Naive thymus-derived CD8-positive, alpha-beta T cell (primary cell): Measurements from ENCODE around the gene HS3ST6. TPM values are rescaled to one million over a fixed set of nuclear protein-coding genes. Genes with fewer than 3 reads are reported as not detected.

Experiments used
- ATAC-seq, 2 donors: fragments of 150-1000 bp; cut with Tn5 transposase in 1 of 2; sonication (Bioruptor Pico), chemical (Tn5 transposase) in 1 of 2; 1 replicate in 1 of 2; 2 replicates in 1 of 2; pipeline ENCODE4 v1.10.0; 2021; ENCODE audit warnings: mild to moderate bottlenecking in 2 of 2, moderate library complexity in 2 of 2
- POLR2A ChIA-PET: fragments of 350-600 bp; sonication (Branson Sonifier 250); formaldehyde crosslinking; loops from one replicate; lab custom pipeline; 2021; ENCODE audit warnings: antibody characterized with exemption; lab: Charles Lee
- DNase-seq, 10 donors: peaks; one replicate each; pipeline versions ENCODE4 v3.0.0 to v3.0.0-alpha.2; 2020 to 2022
- H3K27ac Mint-ChIP-seq, 10 donors: one replicate each; pipeline ENCODE4 v1.8.0; 2020 to 2022; ENCODE audit warnings: mild to moderate bottlenecking in 10 of 10, mixed read lengths in 10 of 10, moderate library complexity in 4 of 10, inconsistent platforms in 1 of 10
- H3K27me3 Mint-ChIP-seq, 5 donors: one replicate each; pipeline ENCODE4 v1.8.0; 2021 to 2022; ENCODE audit warnings: mixed read lengths in 5 of 5
- H3K36me3 Mint-ChIP-seq, 3 donors: one replicate each; pipeline ENCODE4 v1.8.0; 2020 to 2022; ENCODE audit warnings: mixed read lengths in 3 of 3, mild to moderate bottlenecking in 2 of 3, inconsistent platforms in 1 of 3
- H3K4me1 Mint-ChIP-seq, 4 donors: one replicate each; pipeline ENCODE4 v1.8.0; 2021 to 2022; ENCODE audit warnings: mixed read lengths in 4 of 4
- H3K4me3 Mint-ChIP-seq, 10 donors: one replicate each; pipeline ENCODE4 v1.8.0; 2020 to 2022; ENCODE audit warnings: mild to moderate bottlenecking in 10 of 10, mixed read lengths in 10 of 10, moderate library complexity in 6 of 10, inconsistent platforms in 1 of 10
- H3K9me3 Mint-ChIP-seq, 9 donors: one replicate each; pipeline ENCODE4 v1.8.0; 2020 to 2022; ENCODE audit warnings: mixed read lengths in 9 of 9, mild to moderate bottlenecking in 3 of 9, inconsistent platforms in 1 of 9, moderate library complexity in 1 of 9
- polyA plus RNA-seq, 3 donors: library from polyadenylated mRNA; unstranded; fragments of 300-500 nt; fragmentation: Illumina TruSeq; gene quantifications; one replicate each; pipeline ENCODE4 v1.2.3, GENCODE V29; 2021
- total RNA-seq, 8 experiments: library from RNA in 2 of 8; stranded (reverse) in 2 of 8; gene quantifications; one replicate each; pipeline ENCODE4 v1.2.3 and lab custom pipeline; 2021 to 2026

Gene HS3ST6
- total and polyA plus RNA-seq, 5 experiments from 2014 or later, result not detected

GRCh38 chr16:1936945-1937479, 18.8 kb upstream of the HS3ST6 start:
- no peak for ATAC-seq
- H3K27ac Mint-ChIP-seq, result no peak overlapping the region
- no peaks in the 10 kb centered on the region for H3K27me3 Mint-ChIP-seq
- H3K4me1 Mint-ChIP-seq, result peaks cover 0 to 13% (median under 1%) of the 10 kb centered on the region in 4 donors
- no peak overlapping the region for H3K4me3 Mint-ChIP-seq
- H3K9me3 Mint-ChIP-seq, result no peaks in the 10 kb centered on the region
- peaks cover 0 to 9% (median 2%) of the 10 kb centered on the region in 3 donors for H3K36me3 Mint-ChIP-seq
- DNase-seq, result no peak
- POLR2A ChIA-PET, result no interaction called here

- Mint-ChIP-seq H3K36me3 (peaks cover 0 to 2% (median 0%) of the 10 kb centered on the region in 3 donors), H3K27ac (no peak overlapping the region), H3K9me3 (no peaks in the 10 kb centered on the region), H3K4me1 (peaks cover 0 to 6% (median 2%) of the 10 kb centered on the region in 4 donors), H3K4me3 (no peak overlapping the region), H3K27me3 (no peaks in the 10 kb centered on the region)
- DNase-seq (no peak), ATAC-seq (no peak)
- POLR2A ChIA-PET, result no interaction called here
These were observed 15.0 kb upstream of the HS3ST6 start for GRCh38 chr16:1933097-1933661.

GRCh38 chr16:1932050-1933028, 14.1 kb upstream of the HS3ST6 start:
- H3K36me3 Mint-ChIP-seq, result peaks cover 0 to 2% (median 0%) of the 10 kb centered on the region in 3 donors
- no peaks in the 10 kb centered on the region for H3K27me3 Mint-ChIP-seq
- ATAC-seq (no peak), DNase-seq (no peak)
- H3K4me3 Mint-ChIP-seq, result no peak overlapping the region
- H3K4me1 Mint-ChIP-seq, result peaks cover 0 to 6% (median 2%) of the 10 kb centered on the region in 4 donors
- no peaks in the 10 kb centered on the region for H3K9me3 Mint-ChIP-seq
- H3K27ac Mint-ChIP-seq, result no peak overlapping the region
- POLR2A ChIA-PET, result interaction anchor here (0.5 kb wide), 1 partner anchor 459 kb away, joined by 3 read pairs; no protein-coding TSS in a partner anchor

GRCh38 chr16:1930338-1930720, 12.1 kb upstream of the HS3ST6 start:
- peaks cover 0 to 6% (median 2%) of the 10 kb centered on the region in 4 donors for H3K4me1 Mint-ChIP-seq
- H3K27ac Mint-ChIP-seq, result peak overlapping the region in 1 of 10 donors; percentile 11
- DNase-seq (no peak), ATAC-seq (no peak)
- no peaks in the 10 kb centered on the region for H3K9me3 Mint-ChIP-seq
- H3K27me3 Mint-ChIP-seq, result no peaks in the 10 kb centered on the region
- H3K36me3 Mint-ChIP-seq, result no peaks in the 10 kb centered on the region
- POLR2A ChIA-PET, result no interaction called here
- H3K4me3 Mint-ChIP-seq, result peak overlapping the region in 4 of 10 donors; percentile 26 to 67 (median 42)

- ATAC-seq (peak; percentile 97), DNase-seq (peak; percentile 79 to 98 (median 93))
- Mint-ChIP-seq H3K36me3 (no peaks in the 10 kb centered on the region), H3K27me3 (peaks cover 0 to 4% (median 1%) of the 10 kb centered on the region in 5 donors), H3K4me3 (peak overlapping the region in 7 of 10 donors; percentile 45 to 76 (median 67)), H3K27ac (peak overlapping the region in 1 of 10 donors; percentile 84), H3K9me3 (no peaks in the 10 kb centered on the region), H3K4me1 (peaks cover 0 to 6% (median 2%) of the 10 kb centered on the region in 4 donors)
- POLR2A ChIA-PET, result interaction anchor here (0.7 to 1.5 kb wide), 5 partner anchors 14 to 437 kb away, joined by 3 to 7 read pairs (median 3); partner anchors contain the start of genes EME2, NUBP2, RPS2 and SPSB3
These were observed 11.5 kb upstream of the HS3ST6 start for GRCh38 chr16:1929578-1930337.

- POLR2A ChIA-PET, result interaction anchor here (0.6 to 1.5 kb wide), 6 partner anchors 15 to 436 kb away, joined by 3 to 7 read pairs (median 3); partner anchors contain the start of genes EME2, NUBP2, RPS2 and SPSB3
- Mint-ChIP-seq H3K36me3 (no peaks in the 10 kb centered on the region), H3K27me3 (peaks cover 0 to 9% (median 4%) of the 10 kb centered on the region in 5 donors), H3K4me1 (peaks cover 0 to 6% (median 2%) of the 10 kb centered on the region in 4 donors), H3K27ac (peak overlapping the region in 8 of 10 donors; percentile 53 to 88 (median 74)), H3K4me3 (peak overlapping the region; percentile 67 to 89 (median 83)), H3K9me3 (no peaks in the 10 kb centered on the region)
- ATAC-seq (peak; percentile 29 to 38), DNase-seq (peak in 2 of 10 donors; percentile 5 to 17)
These were observed 10.9 kb upstream of the HS3ST6 start for GRCh38 chr16:1929105-1929504.

GRCh38 chr16:1926271-1926670, 8.1 kb upstream of the HS3ST6 start:
- POLR2A ChIA-PET, result no interaction called here
- Mint-ChIP-seq H3K27ac (no peak overlapping the region), H3K27me3 (peaks cover 11 to 33% (median 18%) of the 10 kb centered on the region in 5 donors), H3K4me1 (peaks cover under 1 to 8% (median 4%) of the 10 kb centered on the region in 4 donors), H3K36me3 (peaks cover 0 to 1% (median 0%) of the 10 kb centered on the region in 3 donors), H3K4me3 (no peak overlapping the region), H3K9me3 (peaks cover 0 to 3% (median 0%) of the 10 kb centered on the region in 9 donors)
- ATAC-seq, result no peak
- DNase-seq, result no peak

- DNase-seq (no peak), ATAC-seq (no peak)
- no peak overlapping the region for H3K27ac Mint-ChIP-seq
- peaks cover 0 to 3% (median 0%) of the 10 kb centered on the region in 9 donors for H3K9me3 Mint-ChIP-seq
- POLR2A ChIA-PET, result no interaction called here
- H3K4me1 Mint-ChIP-seq, result peaks cover under 1 to 7% (median 6%) of the 10 kb centered on the region in 4 donors
- no peak overlapping the region for H3K4me3 Mint-ChIP-seq
- H3K36me3 Mint-ChIP-seq, result peaks cover 0 to 7% (median 0%) of the 10 kb centered on the region in 3 donors
- H3K27me3 Mint-ChIP-seq, result peaks cover 18 to 47% (median 31%) of the 10 kb centered on the region in 5 donors
These were observed 5.9 kb upstream of the HS3ST6 start for GRCh38 chr16:1924095-1924494.

GRCh38 chr16:1923299-1924034, 5.3 kb upstream of the HS3ST6 start:
- peak in 1 of 2 donors; percentile 36 for ATAC-seq
- peaks cover 0 to 6% (median 5%) of the 10 kb centered on the region in 4 donors for H3K4me1 Mint-ChIP-seq
- peaks cover 18 to 51% (median 36%) of the 10 kb centered on the region in 5 donors for H3K27me3 Mint-ChIP-seq

GRCh38 chr16:1922357-1922756, 4.1 kb upstream of the HS3ST6 start:
- H3K27ac Mint-ChIP-seq, result no peak overlapping the region
- H3K4me1 Mint-ChIP-seq, result peaks cover 0 to 6% (median 5%) of the 10 kb centered on the region in 4 donors
- POLR2A ChIA-PET, result no interaction called here
- H3K36me3 Mint-ChIP-seq, result peaks cover 0 to 7% (median 0%) of the 10 kb centered on the region in 3 donors
- no peak for DNase-seq
- no peak overlapping the region for H3K4me3 Mint-ChIP-seq
- H3K27me3 Mint-ChIP-seq, result peaks cover 18 to 54% (median 36%) of the 10 kb centered on the region in 5 donors
- H3K9me3 Mint-ChIP-seq, result peaks cover 0 to 3% (median 0%) of the 10 kb centered on the region in 9 donors
- ATAC-seq, result no peak

More at GRCh38 chr16:1923299-1924034, 5.3 kb upstream of the HS3ST6 start:
- peaks cover 0 to 3% (median 0%) of the 10 kb centered on the region in 9 donors for H3K9me3 Mint-ChIP-seq
- POLR2A ChIA-PET, result no interaction called here
- no peak overlapping the region for H3K4me3 Mint-ChIP-seq
- H3K27ac Mint-ChIP-seq, result no peak overlapping the region
- peaks cover 0 to 7% (median 0%) of the 10 kb centered on the region in 3 donors for H3K36me3 Mint-ChIP-seq
- DNase-seq, result peak in 2 of 10 donors; percentile 15 to 22

- peaks cover 0 to 3% (median 0%) of the 10 kb centered on the region in 9 donors for H3K9me3 Mint-ChIP-seq
- POLR2A ChIA-PET, result no interaction called here
- peaks cover 0 to 7% (median 0%) of the 10 kb centered on the region in 3 donors for H3K36me3 Mint-ChIP-seq
- ATAC-seq (no peak), DNase-seq (no peak)
- H3K27me3 Mint-ChIP-seq, result peaks cover 19 to 70% (median 49%) of the 10 kb centered on the region in 5 donors
- H3K27ac Mint-ChIP-seq, result no peak overlapping the region
- peaks cover 0 to 6% (median 5%) of the 10 kb centered on the region in 4 donors for H3K4me1 Mint-ChIP-seq
- H3K4me3 Mint-ChIP-seq, result no peak overlapping the region
These were observed 2.5 kb upstream of the HS3ST6 start for GRCh38 chr16:1920727-1921171.
